ENCODE data around the gene CRY2.
"Not testable (repeated sequence)": the region's sequence is repeated elsewhere in the genome, so short reads cannot be mapped to it uniquely, and the experiment has no call there.

- not testable (repeated sequence) for TF ChIP-seq CTCF (IDR thresholded peaks at IDR 0.05); EP300 (IDR thresholded peaks at IDR 0.05); HOXA7 (CRISPR knock-in tag; IDR thresholded peaks at IDR 0.05); GATA3 (IDR thresholded peaks at IDR 0.05; ENCODE audit: borderline replicate concordance); NR3C1 (IDR thresholded peaks at IDR 0.05); ESRRA (IDR thresholded peaks at IDR 0.05; ENCODE audit: borderline replicate concordance, low read length)
- TF ChIP-seq, protein P1, sequence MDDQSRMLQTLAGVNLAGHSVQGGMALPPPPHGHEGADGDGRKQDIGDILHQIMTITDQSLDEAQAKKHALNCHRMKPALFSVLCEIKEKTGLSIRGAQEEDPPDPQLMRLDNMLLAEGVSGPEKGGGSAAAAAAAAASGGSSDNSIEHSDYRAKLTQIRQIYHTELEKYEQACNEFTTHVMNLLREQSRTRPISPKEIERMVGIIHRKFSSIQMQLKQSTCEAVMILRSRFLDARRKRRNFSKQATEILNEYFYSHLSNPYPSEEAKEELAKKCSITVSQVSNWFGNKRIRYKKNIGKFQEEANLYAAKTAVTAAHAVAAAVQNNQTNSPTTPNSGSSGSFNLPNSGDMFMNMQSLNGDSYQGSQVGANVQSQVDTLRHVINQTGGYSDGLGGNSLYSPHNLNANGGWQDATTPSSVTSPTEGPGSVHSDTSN (IDR thresholded peaks at IDR 0.05), result not testable (repeated sequence)
Observed at GRCh38 chr11:45900175-45900800, 53.0 kb downstream of the CRY2 start.

Data from A549 (cell line).